Astrocyte of the cerebellum (primary cell): ENCODE measurements around the gene MUC2.

Experiments
- DNase-seq: peaks from one replicate; pipeline ENCODE4 v3.0.0-alpha.2; 2011; ENCODE audit warnings: low read depth
- H3K4me3 ChIP-seq: 2 replicates; pipeline ENCODE4 v1.5.1; 2011; ENCODE audit warnings: mild to moderate bottlenecking, low read depth, low read length, moderate library complexity
- CTCF ChIP-seq: IDR thresholded peaks from 2 replicates; pipeline ENCODE4 v1.5.1; 2012; ENCODE audit warnings: low read length, low read depth, moderate library complexity, mild to moderate bottlenecking; ENCODE audit errors: missing control alignments
- in situ Hi-C: cut with HindIII; loops from 2 replicates; pipeline ENCODE4 v1.10.0; 2017; ENCODE audit warnings: low sequenced_read_pairs

MUC2 gene

DNA sequence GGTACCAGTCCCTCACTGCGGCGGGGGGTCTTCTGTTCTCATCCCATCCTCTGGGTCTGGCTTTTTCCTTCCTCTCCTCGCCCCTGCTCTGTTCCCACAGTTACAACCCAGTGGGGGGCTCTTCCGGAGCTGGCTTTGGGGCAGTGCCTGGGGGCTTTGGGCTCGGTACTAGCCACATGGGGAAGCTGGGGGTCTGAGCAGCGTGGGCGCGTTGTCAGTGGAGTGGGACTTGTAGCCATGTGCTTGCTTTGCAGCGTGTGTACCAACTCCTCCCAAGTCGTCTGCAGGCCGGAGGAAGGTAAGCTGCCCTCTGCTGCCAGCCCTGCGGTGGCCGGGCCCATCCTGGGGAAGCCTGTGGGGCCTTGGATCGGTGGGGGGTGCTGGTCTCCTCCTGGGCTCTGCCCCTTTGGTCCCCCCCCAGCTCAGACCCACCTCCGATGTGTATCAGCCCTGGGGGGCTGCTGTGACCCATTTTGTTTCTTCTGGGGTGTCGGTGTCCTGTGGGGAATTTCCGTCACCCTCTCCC, 17.5 kb downstream of the MUC2 start:
- no peak for TF ChIP-seq CTCF
- H3K4me3 ChIP-seq: no peak overlapping the region
- in situ Hi-C loops: no loop called here
- no peak for DNase-seq

DNA sequence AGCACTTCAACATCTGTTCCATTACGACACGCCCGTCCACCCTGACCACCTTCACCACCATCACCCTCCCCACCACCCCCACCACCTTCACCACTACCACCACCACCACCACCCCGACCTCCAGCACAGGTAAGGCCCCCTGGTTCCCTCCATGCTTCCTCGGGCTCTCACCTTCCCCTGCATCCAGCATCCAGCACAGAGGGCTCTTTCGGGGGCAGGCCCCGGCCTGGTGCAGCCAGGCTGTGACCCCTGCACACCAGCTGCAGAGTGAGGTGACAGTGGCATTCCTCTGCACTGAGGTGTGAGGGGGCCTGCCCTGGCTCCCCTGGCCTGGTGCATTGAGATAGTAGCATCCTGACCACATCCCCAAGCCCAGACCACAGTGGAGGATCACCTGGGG, 18.2 kb downstream of the MUC2 start:
- no peak overlapping the region for H3K4me3 ChIP-seq
- in situ Hi-C loops: no loop called here
- TF ChIP-seq CTCF: no peak
- DNase-seq: no peak

GRCh38 chr11:1099519-1100355, 25.1 kb downstream of the MUC2 start:
- no peak for DNase-seq
- TF ChIP-seq CTCF: no peak
- H3K4me3 ChIP-seq: no peak overlapping the region
- in situ Hi-C loops: no loop called here

DNA sequence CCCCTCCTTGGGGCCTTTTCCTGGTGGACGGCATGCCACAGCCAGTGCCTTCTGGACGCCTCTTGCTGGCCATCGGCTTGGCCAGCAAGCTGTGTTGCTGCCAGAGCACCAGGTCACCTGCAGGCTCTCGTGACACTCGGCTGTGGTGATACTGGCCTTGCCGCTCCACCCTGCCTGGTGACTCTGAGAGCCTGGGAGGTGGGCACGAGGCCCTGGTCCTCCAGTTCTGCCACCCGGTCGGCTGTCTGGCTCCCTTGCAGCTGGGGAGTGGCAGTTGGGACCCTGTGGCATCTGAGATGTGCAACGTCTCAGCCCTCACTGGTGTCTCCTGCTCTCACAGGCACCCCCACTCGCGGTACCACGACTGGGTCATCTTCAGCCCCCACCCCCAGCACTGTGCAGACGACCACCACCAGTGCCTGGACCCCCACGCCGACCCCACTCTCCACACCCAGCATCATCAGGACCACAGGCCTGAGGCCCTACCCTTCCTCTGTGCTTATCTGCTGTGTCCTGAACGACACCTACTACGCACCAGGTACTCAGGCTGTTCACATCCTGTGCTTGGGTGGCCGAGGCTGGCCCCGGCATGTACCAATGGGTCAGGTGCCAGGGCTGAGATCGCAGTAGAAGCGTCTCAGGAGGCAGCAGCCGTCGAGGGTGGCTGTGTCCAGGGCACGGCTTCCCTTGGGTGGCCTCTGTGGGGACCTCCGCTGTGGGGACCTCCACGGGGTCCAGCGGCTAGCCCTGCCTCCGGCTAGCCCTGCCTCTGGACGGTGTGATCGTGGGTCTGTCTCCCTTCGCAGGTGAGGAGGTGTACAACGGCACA, 26.0 kb downstream of the MUC2 start:
- TF ChIP-seq CTCF: no peak
- no peak overlapping the region for H3K4me3 ChIP-seq
- in situ Hi-C loops: no loop called here
- no peak for DNase-seq

DNA sequence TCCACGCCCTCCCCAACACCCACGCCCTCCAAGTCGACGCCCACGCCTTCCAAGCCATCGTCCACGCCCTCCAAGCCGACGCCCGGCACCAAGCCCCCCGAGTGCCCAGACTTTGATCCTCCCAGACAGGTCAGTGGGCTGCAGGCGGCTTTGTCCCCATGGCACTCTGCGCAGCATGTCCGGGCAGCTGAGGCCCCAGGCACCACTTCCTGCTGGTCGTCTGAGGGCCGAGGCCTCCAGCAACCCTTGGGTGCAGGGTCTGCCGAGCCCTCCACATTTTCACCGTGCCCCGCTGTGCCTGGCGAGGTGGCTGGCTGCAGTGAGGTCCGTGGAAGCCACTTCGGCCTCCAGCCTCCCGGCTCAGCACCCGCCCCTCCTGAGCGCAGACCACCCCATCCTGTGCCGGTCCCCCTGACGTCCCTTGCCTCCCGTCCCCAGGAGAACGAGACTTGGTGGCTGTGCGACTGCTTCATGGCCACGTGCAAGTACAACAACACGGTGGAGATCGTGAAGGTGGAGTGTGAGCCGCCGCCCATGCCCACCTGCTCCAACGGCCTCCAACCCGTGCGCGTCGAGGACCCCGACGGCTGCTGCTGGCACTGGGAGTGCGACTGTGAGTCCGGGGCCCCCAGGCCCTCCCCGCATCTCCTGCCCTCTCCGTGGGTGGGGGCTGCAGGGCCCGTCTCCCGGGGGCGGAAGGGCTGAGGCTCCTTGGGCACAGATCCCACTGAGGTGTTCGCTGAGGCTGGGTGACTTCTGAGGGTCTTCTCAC, 26.8 kb downstream of the MUC2 start:
- no peak overlapping the region for H3K4me3 ChIP-seq
- in situ Hi-C loops: no loop called here
- TF ChIP-seq CTCF: no peak
- no peak for DNase-seq
